GM19043 (cell line): ENCODE results near the gene NPBWR2.
"Not testable (repeated sequence)": the region's sequence is repeated elsewhere in the genome, so short reads cannot be mapped to it uniquely, and the experiment has no call there.

Source experiments
- ATAC-seq: cut with Tn5 transposase; IDR thresholded peaks from one replicate; pipeline ENCODE4 v1.9.1; 2021; ENCODE audit warnings: low read depth; ENCODE audit not compliant: unreplicated experiment

NPBWR2 gene

GRCh38 chr20:64090165-64090564 lies 17.2 kb downstream of the NPBWR2 start:
- no peak for ATAC-seq

GRCh38 chr20:64088586-64088985 lies 18.8 kb downstream of the NPBWR2 start:
- not testable (repeated sequence) for ATAC-seq

- not testable (repeated sequence) for ATAC-seq
Observed at GRCh38 chr20:64087226-64087825, 20.0 kb downstream of the NPBWR2 start.

DNA sequence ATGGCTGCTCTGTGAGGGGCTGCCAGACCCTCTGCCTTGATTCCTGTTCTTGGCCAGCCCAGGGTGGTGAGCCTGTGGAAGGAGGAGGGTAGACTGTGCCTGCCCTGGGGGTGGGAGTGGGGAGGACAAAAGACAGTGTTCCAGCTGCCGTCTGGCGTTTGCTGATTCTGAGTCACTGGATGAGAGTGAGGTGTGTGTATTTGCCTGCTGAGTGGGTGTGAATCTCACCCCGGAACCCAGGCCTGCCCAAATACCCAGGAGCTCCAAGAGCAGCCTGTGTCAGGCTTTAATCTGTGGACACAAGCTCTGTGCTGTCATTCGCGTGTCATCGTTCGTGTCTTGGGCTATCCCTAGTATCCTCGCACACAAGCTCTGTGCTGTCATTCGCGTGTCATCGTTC lies 20.6 kb downstream of the NPBWR2 start:
- ATAC-seq, result no peak

DNA sequence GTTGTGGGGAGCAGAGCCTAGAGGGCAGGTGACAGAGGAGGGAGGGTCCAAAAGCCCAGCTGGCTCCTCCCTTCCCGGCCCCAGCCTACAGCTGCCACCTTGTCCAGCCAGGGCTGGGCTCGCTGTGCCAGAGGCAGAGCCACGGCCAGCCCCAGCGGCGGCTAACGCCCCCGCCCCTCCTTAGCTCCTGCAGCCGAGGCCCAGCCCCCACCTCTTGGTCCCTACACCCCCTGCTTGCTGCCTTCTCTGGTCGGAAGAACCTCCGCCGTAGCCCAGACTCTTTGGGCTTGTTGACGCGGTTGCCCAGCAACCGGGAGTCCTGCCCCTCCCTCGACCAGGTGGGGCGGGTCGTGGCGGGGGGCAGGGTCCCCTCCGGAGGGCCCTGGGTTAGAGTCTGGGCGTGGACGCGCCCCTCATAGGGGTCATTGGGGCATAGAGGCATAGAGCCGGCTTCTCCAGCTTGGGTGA lies 22.6 kb downstream of the NPBWR2 start:
- ATAC-seq, result no peak

DNA sequence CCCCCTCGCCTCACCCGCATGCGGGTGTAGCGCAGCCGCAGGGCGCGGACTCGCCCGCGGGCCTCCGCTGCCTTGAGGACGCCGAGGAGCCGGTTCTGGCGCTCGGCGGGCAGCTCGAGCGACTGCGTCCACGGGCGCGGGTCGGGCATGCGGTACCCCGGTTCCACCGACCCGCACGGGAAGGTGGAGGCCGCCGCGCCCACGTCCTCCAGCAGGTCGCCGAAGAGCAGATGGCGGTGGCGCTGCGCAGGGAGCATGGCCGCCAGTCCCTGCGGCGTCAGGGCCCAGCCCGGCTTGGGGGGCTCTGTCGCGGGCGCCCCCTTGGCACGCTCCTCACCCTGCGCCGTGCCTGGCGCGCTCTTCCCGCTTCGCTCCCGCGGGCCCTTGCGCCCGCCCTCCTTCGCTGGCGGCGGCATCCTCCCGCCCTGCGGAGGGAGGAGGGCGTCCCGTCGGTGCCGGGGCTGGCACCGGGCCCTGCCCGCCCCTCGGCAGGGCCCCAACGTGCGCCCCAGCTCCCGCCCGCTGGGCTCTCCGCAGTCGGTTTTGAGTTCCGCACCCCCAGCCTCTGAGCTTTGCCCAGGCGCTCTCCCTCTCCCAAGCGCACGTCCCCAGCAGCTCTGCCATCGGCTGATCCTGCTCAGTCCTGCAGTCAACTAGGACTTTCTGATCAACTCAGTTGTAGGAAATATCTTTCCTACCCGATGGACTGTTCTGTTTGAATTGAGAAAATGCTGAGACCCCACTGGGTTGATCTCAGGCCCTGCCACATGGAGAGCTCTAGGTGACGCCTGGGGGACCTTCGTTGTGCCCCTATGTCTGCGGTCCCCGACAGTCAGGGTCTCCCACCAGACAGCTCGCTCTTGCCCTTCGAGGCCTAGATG lies 23.3 kb downstream of the NPBWR2 start, which contains the start of gene LKAAEAR1:
LKAAEAR1 (minus strand) TSS at position 595 of the 881 bp plus-strand sequence; CDS start at position 416, 179 bp downstream.
- no peak for ATAC-seq

DNA sequence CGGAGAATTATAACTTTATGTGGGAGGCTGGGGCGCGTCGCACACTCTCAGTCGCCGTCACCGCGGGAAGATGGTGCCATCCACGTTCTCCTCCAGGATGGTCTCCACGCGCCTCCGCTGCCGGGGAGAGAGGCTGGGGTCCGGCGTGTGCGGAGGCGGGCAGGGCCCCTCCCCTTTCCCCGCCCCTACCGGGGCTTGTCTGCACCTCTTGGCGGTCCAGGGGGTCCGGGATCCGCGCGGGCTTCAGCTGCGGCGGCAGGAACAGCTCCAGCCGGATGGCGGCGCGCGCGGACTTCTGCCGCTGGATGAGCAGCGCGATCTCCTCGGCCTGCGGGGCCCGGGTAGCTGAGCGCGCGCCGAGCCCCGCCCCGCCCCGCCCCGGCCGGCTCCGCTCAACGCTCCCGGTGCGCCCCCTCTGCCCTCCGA lies 24.0 kb downstream of the NPBWR2 start:
- no peak for ATAC-seq

GRCh38 chr20:64082820-64083377 lies 24.5 kb downstream of the NPBWR2 start:
- no peak for ATAC-seq

DNA sequence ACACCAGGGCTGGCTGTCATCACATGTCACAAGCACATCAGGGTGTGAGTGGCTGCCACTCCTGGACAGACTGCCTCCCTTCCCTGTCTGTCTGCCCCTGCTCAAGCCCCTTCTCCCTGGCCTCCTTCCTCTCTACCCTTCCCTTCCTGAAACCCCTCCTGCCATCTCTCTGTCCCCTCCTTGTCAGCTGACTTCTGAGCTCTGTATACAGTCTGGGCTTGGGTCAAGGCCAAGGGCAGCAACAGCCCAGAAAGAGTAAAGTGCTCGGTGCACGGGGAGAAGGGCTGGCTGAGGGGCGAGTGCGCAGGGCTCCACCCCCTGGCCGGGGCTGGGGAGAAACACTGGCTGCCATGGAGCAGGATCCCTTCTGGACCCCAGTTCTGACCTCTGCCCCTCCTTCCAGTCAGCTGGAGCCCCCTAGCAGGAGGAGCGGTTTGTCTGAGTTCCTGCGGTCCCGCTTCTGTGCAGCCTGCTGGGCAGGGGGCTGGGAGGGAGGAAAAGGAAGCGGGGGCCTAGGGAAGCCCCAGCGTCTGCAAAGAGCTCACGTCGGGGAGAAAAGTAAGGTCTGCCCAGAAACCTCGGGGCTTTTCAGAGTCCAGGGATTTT lies 25.1 kb downstream of the NPBWR2 start:
- no peak for ATAC-seq

DNA sequence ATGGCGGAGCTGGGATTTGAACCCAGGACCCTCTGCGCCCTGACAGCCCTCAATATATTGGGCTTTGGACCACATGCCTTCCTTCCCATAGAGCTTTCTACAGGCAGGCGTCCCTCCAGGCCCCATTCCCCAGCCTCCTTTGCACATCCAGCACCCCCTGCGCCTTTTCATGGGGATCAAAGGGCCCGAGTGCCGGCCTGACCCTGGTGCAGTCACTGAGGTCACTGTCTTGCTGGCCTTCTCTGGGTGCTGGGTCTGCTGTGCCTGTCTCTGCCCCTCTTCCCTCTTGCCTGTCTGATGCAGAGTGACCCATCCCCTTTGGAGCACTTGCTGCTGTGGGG lies 25.8 kb downstream of the NPBWR2 start:
- ATAC-seq, result no peak

GRCh38 chr20:64080813-64081623 lies 26.3 kb downstream of the NPBWR2 start:
- ATAC-seq, result no peak

DNA sequence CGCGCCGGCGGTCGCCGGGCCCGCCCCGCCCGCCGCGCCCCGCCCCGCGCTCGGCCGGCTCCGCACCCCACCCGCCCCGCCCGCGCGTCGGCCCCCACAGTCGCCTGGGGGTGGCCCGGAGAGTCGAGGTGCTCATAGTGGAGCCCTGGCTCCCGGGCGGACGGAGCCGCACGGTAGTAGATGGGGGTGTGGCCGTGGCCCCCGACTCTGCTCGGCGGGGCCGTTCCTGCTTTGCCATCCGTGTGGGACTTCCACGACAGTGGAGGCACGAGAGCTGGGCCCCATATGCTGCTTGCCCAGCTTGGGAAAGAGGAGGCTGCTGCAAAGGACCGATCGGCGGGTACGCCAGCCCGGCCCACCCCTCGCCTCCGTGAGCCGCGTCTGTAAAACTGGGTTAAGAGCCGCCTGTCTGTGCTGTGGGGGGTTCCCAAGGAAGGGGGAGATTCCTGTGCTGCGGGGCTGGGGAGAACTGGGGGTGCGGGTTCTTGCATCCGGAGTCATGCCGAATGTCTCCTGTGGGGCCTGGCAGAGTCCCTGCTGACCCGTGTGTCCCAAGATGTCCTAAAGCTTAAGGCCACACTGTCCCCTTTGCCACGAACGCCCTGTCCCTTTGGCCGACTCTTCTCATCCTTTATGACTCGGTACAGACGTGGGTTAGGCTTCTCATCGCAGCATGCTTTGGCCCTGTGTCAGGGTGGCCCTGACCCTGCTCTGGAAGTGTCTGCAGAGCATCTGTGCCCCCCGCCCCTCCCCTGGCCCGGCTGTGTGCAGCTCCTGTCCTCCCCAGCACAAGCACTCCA lies 27.2 kb downstream of the NPBWR2 start, which contains the start of gene OPRL1:
OPRL1 (plus strand) TSS at position 70 of the 800 bp plus-strand sequence. CDS start 12,639 bp downstream, outside the sequence.
- ATAC-seq, result no peak

DNA sequence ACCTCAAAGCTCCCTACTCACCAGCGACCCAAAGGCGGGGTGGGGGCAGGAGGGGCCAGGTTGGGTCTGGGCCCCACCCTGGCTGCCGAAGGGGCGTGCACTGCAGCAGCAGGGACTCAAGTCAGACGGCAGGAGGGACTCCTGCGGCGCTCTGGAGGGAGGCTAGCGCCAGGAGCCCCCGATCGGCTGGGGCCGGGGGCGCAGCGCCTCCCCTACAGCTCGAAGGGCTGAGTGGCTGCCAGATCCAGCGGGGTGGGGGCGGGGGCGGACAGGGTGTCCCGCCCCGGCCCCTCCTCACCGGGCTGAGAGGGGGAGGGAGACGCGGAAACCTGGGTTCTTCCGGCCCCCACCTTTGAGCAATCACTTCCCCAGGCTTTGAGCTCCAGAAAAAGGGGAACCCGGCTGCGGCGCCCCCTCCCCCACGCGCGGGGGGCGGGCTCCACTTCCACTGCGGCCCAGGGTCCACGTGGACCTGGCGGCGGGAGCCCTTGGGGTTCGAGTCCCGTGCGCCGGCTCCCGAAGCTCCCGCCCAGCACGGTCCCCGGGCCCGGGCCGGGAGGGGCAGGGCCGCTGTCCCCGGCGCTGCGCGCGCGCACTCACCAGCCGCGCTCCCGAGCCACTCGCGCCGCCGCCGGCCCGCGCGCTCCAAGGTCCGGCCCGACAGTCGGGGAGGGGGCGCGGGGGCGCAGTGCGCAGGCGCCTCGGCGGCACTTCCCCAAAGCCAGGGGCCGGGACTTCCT lies 27.9 kb downstream of the NPBWR2 start, which contains the start of gene RGS19:
RGS19 (minus strand) TSS at position 246 of the 740 bp plus-strand sequence. CDS start 2,632 bp downstream, outside the sequence.
- ATAC-seq, result no peak

GRCh38 chr20:64078934-64079272 lies 28.5 kb downstream of the NPBWR2 start:
- no peak for ATAC-seq

GRCh38 chr20:64077876-64078551 lies 29.4 kb downstream of the NPBWR2 start:
- no peak for ATAC-seq

- no peak for ATAC-seq
Observed at GRCh38 chr20:64077541-64077875, 29.9 kb downstream of the NPBWR2 start.

GRCh38 chr20:64077094-64077493 lies 30.3 kb downstream of the NPBWR2 start:
- no peak for ATAC-seq
